22Rv1 (cell line): ENCODE results near the gene PTGDR2.

ENCODE experiments used
- H3K27ac ChIP-seq: fragments of 450-650 bp; 2 replicates; pipeline ENCODE4 v1.5.1; 2017
- CTCF ChIP-seq: fragments of 450-650 bp; IDR thresholded peaks from 2 replicates; pipeline ENCODE4 v1.5.1; 2017; ENCODE audit warnings: mild to moderate bottlenecking
- ZFX ChIP-seq: fragments of 450-650 bp; IDR thresholded peaks from 2 replicates; pipeline ENCODE4 v1.6.1; 2017; ENCODE audit warnings: antibody characterized with exemption, borderline replicate concordance

PTGDR2 gene

GRCh38 chr11:60836866-60837515, 18.8 kb downstream of the PTGDR2 start:
- H3K27ac ChIP-seq = no peak overlapping the region
- TF ChIP-seq CTCF (no peak), ZFX (no peak)

- TF ChIP-seq ZFX = no peak
- no peak for TF ChIP-seq CTCF
- H3K27ac ChIP-seq = no peak overlapping the region
These were observed 20.3 kb downstream of the PTGDR2 start for GRCh38 chr11:60835534-60835846.

GRCh38 chr11:60834742-60835533, 20.8 kb downstream of the PTGDR2 start:
- no peak for TF ChIP-seq CTCF
- TF ChIP-seq ZFX = no peak
- no peak overlapping the region for H3K27ac ChIP-seq

- H3K27ac ChIP-seq = no peak overlapping the region
These were observed 24.2 kb downstream of the PTGDR2 start for GRCh38 chr11:60831501-60832079.

GRCh38 chr11:60831143-60831500, 24.6 kb downstream of the PTGDR2 start:
- no peak overlapping the region for H3K27ac ChIP-seq
- no peak for TF ChIP-seq ZFX
- peak; percentile 92 for TF ChIP-seq CTCF

More at GRCh38 chr11:60831501-60832079, 24.2 kb downstream of the PTGDR2 start:
- TF ChIP-seq ZFX (no peak), CTCF (no peak)

GRCh38 chr11:60830478-60831142, 25.1 kb downstream of the PTGDR2 start:
- H3K27ac ChIP-seq = no peak overlapping the region
- TF ChIP-seq CTCF = no peak

GRCh38 chr11:60825790-60826189, 30.0 kb downstream of the PTGDR2 start:
- TF ChIP-seq CTCF = no peak
- no peak for TF ChIP-seq ZFX
- H3K27ac ChIP-seq = no peak overlapping the region
